HEK293 (cell line): ENCODE results near the gene SYNE1.

ENCODE experiments used
- CTCF ChIA-PET: fragments of 350-600 bp; formaldehyde crosslinking; extraction: SDS; loops from one replicate; lab custom pipeline; 2021; ENCODE audit warnings: antibody characterized with exemption; lab: Yijun Ruan, JAX
- POLR2A ChIA-PET: fragments of 300-600 bp; formaldehyde crosslinking; extraction: SDS; loops from one replicate; lab custom pipeline; 2020; ENCODE audit warnings: antibody characterized with exemption, inconsistent platforms; lab: Yijun Ruan, JAX
- H3K27ac ChIP-seq: fragments of 200-500 bp; sonication (Bioruptor generic); 2 replicates; pipeline ENCODE4 v1.5.1; 2014; ENCODE audit warnings: low read depth, low read length, control low read depth, inconsistent platforms; ENCODE audit errors: extremely low read depth
- H3K36me3 ChIP-seq, 2 experiments: fragments of 200-500 bp in 1 of 2; sonication (Bioruptor generic) in 1 of 2; 1 replicate in 1 of 2; 2 replicates in 1 of 2; pipeline ENCODE4 v1.5.1; 2014 to 2017; ENCODE audit warnings: inconsistent platforms in 2 of 2, low read length in 2 of 2; ENCODE audit not compliant: control insufficient read depth in 2 of 2, insufficient read depth in 1 of 2
- H3K4me1 ChIP-seq: fragments of 200-500 bp; sonication (Bioruptor generic); 2 replicates; pipeline ENCODE4 v1.5.1; 2014; ENCODE audit warnings: mild to moderate bottlenecking, low read length, inconsistent platforms; ENCODE audit not compliant: control insufficient read depth, insufficient read depth
- H3K4me3 ChIP-seq: 2 replicates; pipeline ENCODE4 v1.5.1; 2011; ENCODE audit warnings: low read depth, mild to moderate bottlenecking, control low read depth, low read length, moderate library complexity
- H3K9me3 ChIP-seq: fragments of 200-500 bp; sonication (Bioruptor generic); 2 replicates; pipeline ENCODE4 v1.5.1; 2014; ENCODE audit warnings: low read depth, low read length, inconsistent platforms; ENCODE audit not compliant: control insufficient read depth, insufficient read depth
- CTCF ChIP-seq: fragments of 450-650 bp; formaldehyde crosslinking; IDR thresholded peaks from 2 replicates; pipeline ENCODE4 v1.5.1; 2016; ENCODE audit warnings: missing biosample characterization, missing genetic modification characterization
- HOXD13 ChIP-seq: sonication (generic); formaldehyde crosslinking; IDR thresholded peaks from 2 replicates; pipeline ENCODE4 v1.8.0; 2022; ENCODE audit warnings: missing genetic modification reagents, borderline replicate concordance
- INSM2 ChIP-seq: fragments of 450-650 bp; formaldehyde crosslinking; IDR thresholded peaks from 2 replicates; pipeline ENCODE4 v1.5.1; 2016; ENCODE audit warnings: missing biosample characterization, missing genetic modification characterization
- PATZ1 ChIP-seq: fragments of 450-650 bp; formaldehyde crosslinking; IDR thresholded peaks from 2 replicates; pipeline ENCODE4 v1.5.1; 2016; ENCODE audit warnings: missing biosample characterization, missing genetic modification characterization
- PRDM6 ChIP-seq: fragments of 450-650 bp; formaldehyde crosslinking; IDR thresholded peaks from 2 replicates; pipeline ENCODE4 v1.5.1; 2017; ENCODE audit warnings: missing biosample characterization, missing genetic modification characterization
- ZNF184 ChIP-seq: fragments of 450-650 bp; IDR thresholded peaks from 2 replicates; pipeline ENCODE4 v1.5.1; 2018; ENCODE audit warnings: missing biosample characterization, mild to moderate bottlenecking, missing genetic modification characterization
- ZNF19 ChIP-seq: fragments of 450-650 bp; formaldehyde crosslinking; IDR thresholded peaks from 2 replicates; pipeline ENCODE4; 2016; ENCODE audit warnings: missing biosample characterization, missing genetic modification characterization, low read depth
- ZNF239 ChIP-seq: fragments of 450-650 bp; formaldehyde crosslinking; IDR thresholded peaks from 2 replicates; pipeline ENCODE4 v1.5.1; 2016; ENCODE audit warnings: missing biosample characterization, missing genetic modification characterization
- ZNF248 ChIP-seq: fragments of 450-650 bp; formaldehyde crosslinking; IDR thresholded peaks from 2 replicates; pipeline ENCODE4 v1.5.1; 2017; ENCODE audit warnings: missing biosample characterization, missing genetic modification characterization
- ZNF280D ChIP-seq: fragments of 450-650 bp; formaldehyde crosslinking; IDR thresholded peaks from 2 replicates; pipeline ENCODE4 v1.5.1; 2016; ENCODE audit warnings: missing biosample characterization, missing genetic modification characterization
- ZNF433 ChIP-seq: fragments of 450-650 bp; formaldehyde crosslinking; IDR thresholded peaks from 2 replicates; pipeline ENCODE4 v1.5.1; 2016; ENCODE audit warnings: missing biosample characterization, missing genetic modification characterization, low read depth
- ZNF473 ChIP-seq: fragments of 450-650 bp; formaldehyde crosslinking; IDR thresholded peaks from 2 replicates; pipeline ENCODE4 v1.5.1; 2017; ENCODE audit warnings: missing biosample characterization, missing genetic modification characterization
- ZNF513 ChIP-seq: fragments of 450-650 bp; IDR thresholded peaks from 2 replicates; pipeline ENCODE4 v1.5.1; 2018; ENCODE audit warnings: missing biosample characterization, missing genetic modification characterization
- ZNF521 ChIP-seq: fragments of 450-650 bp; formaldehyde crosslinking; IDR thresholded peaks from 2 replicates; pipeline ENCODE4 v1.5.1; 2017; ENCODE audit warnings: missing biosample characterization, mild to moderate bottlenecking, missing genetic modification characterization
- ZNF585B ChIP-seq: fragments of 450-650 bp; formaldehyde crosslinking; IDR thresholded peaks from 2 replicates; pipeline ENCODE4 v1.5.1; 2016; ENCODE audit warnings: missing biosample characterization, missing genetic modification characterization
- ZNF654 ChIP-seq: fragments of 450-650 bp; formaldehyde crosslinking; IDR thresholded peaks from 2 replicates; pipeline ENCODE4 v1.5.1; 2016; ENCODE audit warnings: low read depth, missing biosample characterization, missing genetic modification characterization
- ZNF677 ChIP-seq: fragments of 450-650 bp; IDR thresholded peaks from 2 replicates; pipeline ENCODE4 v1.5.0; 2018; ENCODE audit warnings: missing biosample characterization, mild to moderate bottlenecking, missing genetic modification characterization, moderate library complexity
- ZNF704 ChIP-seq: fragments of 450-650 bp; formaldehyde crosslinking; IDR thresholded peaks from 2 replicates; pipeline ENCODE4 v1.5.1; 2016; ENCODE audit warnings: missing biosample characterization, missing genetic modification characterization
- ZNF777 ChIP-seq: fragments of 450-650 bp; formaldehyde crosslinking; IDR thresholded peaks from 2 replicates; pipeline ENCODE4 v1.5.1; 2017; ENCODE audit warnings: missing biosample characterization, missing genetic modification characterization, borderline replicate concordance
- ZSCAN23 ChIP-seq: fragments of 450-650 bp; formaldehyde crosslinking; IDR thresholded peaks from 2 replicates; pipeline ENCODE4 v1.5.1; 2016; ENCODE audit warnings: missing biosample characterization, missing genetic modification characterization
- ZSCAN5A ChIP-seq: fragments of 450-650 bp; formaldehyde crosslinking; IDR thresholded peaks from 2 replicates; pipeline ENCODE4 v1.5.1; 2016; ENCODE audit warnings: missing biosample characterization, missing genetic modification characterization

Gene SYNE1

GRCh38 chr6:152540381-152540780 is 96.8 kb downstream of the SYNE1 start:
- Histone ChIP-seq H3K4me1 (no peaks in the 10 kb centered on the region), H3K36me3 (no peaks in the 10 kb centered on the region), H3K4me3 (no peak overlapping the region), H3K9me3 (no peaks in the 10 kb centered on the region), H3K27ac (no peak overlapping the region)
- POLR2A ChIA-PET: no interaction called here
- CTCF ChIA-PET: interaction anchor here (0.7 to 1.8 kb wide), 3 partner anchors 11 to 383 kb away, joined by 3 to 8 read pairs (median 3); no protein-coding TSS in a partner anchor
- no peak for TF ChIP-seq ZNF184 (tag by site-specific recombination)
- no peak for TF ChIP-seq ZNF654
- no peak for TF ChIP-seq ZNF585B (tag by site-specific recombination)
- TF ChIP-seq ZNF239 (tag by site-specific recombination): no peak
- no peak for TF ChIP-seq ZNF677 (tag by site-specific recombination)
- no peak for TF ChIP-seq ZNF433 (tag by site-specific recombination)
- no peak for TF ChIP-seq CTCF (tag by site-specific recombination)
- no peak for TF ChIP-seq ZNF280D (tag by site-specific recombination)
- no peak for TF ChIP-seq ZNF521
- TF ChIP-seq ZNF513 (tag by site-specific recombination): no peak
- no peak for TF ChIP-seq ZNF777 (tag by site-specific recombination)

GRCh38 chr6:152534541-152534940 is 102.6 kb downstream of the SYNE1 start:
- POLR2A ChIA-PET: no interaction called here
- H3K36me3 ChIP-seq: no peaks in the 10 kb centered on the region
- CTCF ChIA-PET: interaction anchor here (1.3 kb wide), 1 partner anchor 10 kb away, joined by 5 read pairs; no protein-coding TSS in a partner anchor
- H3K9me3 ChIP-seq: no peaks in the 10 kb centered on the region
- H3K27ac ChIP-seq: no peak overlapping the region
- H3K4me1 ChIP-seq: no peaks in the 10 kb centered on the region
- no peak overlapping the region for H3K4me3 ChIP-seq
- TF ChIP-seq HOXD13 (CRISPR knock-in tag) (no peak), ZNF473 (tag by site-specific recombination) (no peak), ZNF704 (no peak), ZNF654 (no peak), PATZ1 (no peak), ZSCAN23 (tag by site-specific recombination) (no peak), INSM2 (tag by site-specific recombination) (no peak), PRDM6 (tag by site-specific recombination) (no peak), ZNF19 (tag by site-specific recombination) (no peak), ZSCAN5A (no peak), ZNF248 (tag by site-specific recombination) (no peak)
